ENCODE measurements around the gene S1PR2.

DNA sequence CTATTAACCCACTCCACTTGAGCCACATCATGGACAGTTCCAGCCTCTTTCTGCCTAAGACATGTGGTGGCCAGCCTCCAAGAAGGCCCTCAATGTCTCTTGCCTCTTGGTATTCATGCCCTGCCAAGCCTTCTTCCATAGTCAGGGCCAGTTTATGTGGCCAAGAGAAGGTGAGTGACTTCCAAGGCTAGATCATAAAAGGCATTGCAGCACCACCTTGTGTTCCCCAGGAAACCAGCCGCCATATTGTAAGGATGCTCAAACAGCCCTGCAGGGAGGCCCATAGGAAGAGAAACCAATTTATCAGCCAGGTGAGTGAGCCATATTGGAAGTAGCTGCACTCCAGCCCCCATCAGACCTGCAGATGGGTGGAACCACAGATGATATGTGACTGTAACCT lies 24.1 kb downstream of the S1PR2 start:
- TF ChIP-seq, protein P1, sequence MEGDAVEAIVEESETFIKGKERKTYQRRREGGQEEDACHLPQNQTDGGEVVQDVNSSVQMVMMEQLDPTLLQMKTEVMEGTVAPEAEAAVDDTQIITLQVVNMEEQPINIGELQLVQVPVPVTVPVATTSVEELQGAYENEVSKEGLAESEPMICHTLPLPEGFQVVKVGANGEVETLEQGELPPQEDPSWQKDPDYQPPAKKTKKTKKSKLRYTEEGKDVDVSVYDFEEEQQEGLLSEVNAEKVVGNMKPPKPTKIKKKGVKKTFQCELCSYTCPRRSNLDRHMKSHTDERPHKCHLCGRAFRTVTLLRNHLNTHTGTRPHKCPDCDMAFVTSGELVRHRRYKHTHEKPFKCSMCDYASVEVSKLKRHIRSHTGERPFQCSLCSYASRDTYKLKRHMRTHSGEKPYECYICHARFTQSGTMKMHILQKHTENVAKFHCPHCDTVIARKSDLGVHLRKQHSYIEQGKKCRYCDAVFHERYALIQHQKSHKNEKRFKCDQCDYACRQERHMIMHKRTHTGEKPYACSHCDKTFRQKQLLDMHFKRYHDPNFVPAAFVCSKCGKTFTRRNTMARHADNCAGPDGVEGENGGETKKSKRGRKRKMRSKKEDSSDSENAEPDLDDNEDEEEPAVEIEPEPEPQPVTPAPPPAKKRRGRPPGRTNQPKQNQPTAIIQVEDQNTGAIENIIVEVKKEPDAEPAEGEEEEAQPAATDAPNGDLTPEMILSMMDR (IDR thresholded peaks at IDR 0.05 in 4 of 5, conservative IDR thresholded peaks at IDR 0.05 in 1 of 5), result no peak
- TF ChIP-seq POLR2A (IDR thresholded peaks at IDR 0.05), result no peak
